DND-41 (cell line): ENCODE data around the gene PHETA2.

Experiments used
- ATAC-seq: fragments of 200-7000 bp; cut with Tn5 transposase; 3 replicates; pipeline ENCODE4 v1.9.1; 2021; ENCODE audit warnings: low read depth; ENCODE audit not compliant: insufficient read depth
- DNase-seq: peaks from one replicate; pipeline ENCODE4 v3.0.0-alpha.2; 2020
- H2AFZ ChIP-seq: 2 replicates; pipeline ENCODE4 v1.6.0; 2012; ENCODE audit warnings: low read depth, low read length
- H3K27ac ChIP-seq: 2 replicates; pipeline ENCODE4 v1.5.1; 2012; ENCODE audit warnings: low read length, inconsistent platforms
- H3K27me3 ChIP-seq: fragments of 200-600 bp; sonication (generic); 2 replicates; pipeline ENCODE4 v1.6.0; 2012; ENCODE audit warnings: low read length, mild to moderate bottlenecking, inconsistent platforms; ENCODE audit not compliant: insufficient read depth, poor library complexity
- H3K36me3 ChIP-seq: 2 replicates; pipeline ENCODE4 v1.5.1; 2012; ENCODE audit warnings: low read length, inconsistent platforms; ENCODE audit not compliant: insufficient read depth
- H3K4me1 ChIP-seq: 2 replicates; pipeline ENCODE4 v1.5.1; 2012; ENCODE audit warnings: mild to moderate bottlenecking, low read length; ENCODE audit not compliant: insufficient read depth
- H3K4me2 ChIP-seq: 2 replicates; pipeline ENCODE4 v1.6.0; 2012; ENCODE audit warnings: mild to moderate bottlenecking, moderate library complexity, low read length, inconsistent platforms; ENCODE audit not compliant: insufficient read depth
- H3K4me3 ChIP-seq, 2 experiments: fragments of 200-600 bp in 1 of 2; shearing (Covaris generic) in 1 of 2; 2 replicates each; pipeline ENCODE4 v1.5.1; 2012 to 2016; ENCODE audit warnings: inconsistent platforms in 2 of 2, low read length in 2 of 2, mild to moderate bottlenecking in 2 of 2, low read depth in 1 of 2, moderate library complexity in 1 of 2
- H3K79me2 ChIP-seq: 2 replicates; pipeline ENCODE4 v1.6.0; 2012; ENCODE audit warnings: low read length, inconsistent platforms; ENCODE audit not compliant: insufficient read depth
- H3K9ac ChIP-seq: 2 replicates; pipeline ENCODE4 v1.6.0; 2012; ENCODE audit warnings: low read depth, mild to moderate bottlenecking, inconsistent platforms, low read length, moderate library complexity
- H3K9me3 ChIP-seq: 2 replicates; pipeline ENCODE4 v1.5.1; 2012; ENCODE audit warnings: low read length, moderate library complexity, mild to moderate bottlenecking, inconsistent platforms; ENCODE audit not compliant: insufficient read depth, severe bottlenecking
- H4K20me1 ChIP-seq: 2 replicates; pipeline ENCODE4 v1.6.0; 2012; ENCODE audit warnings: low read length; ENCODE audit not compliant: insufficient read depth
- CTCF ChIP-seq: IDR thresholded peaks from 2 replicates; pipeline ENCODE4 v1.5.1; 2012; ENCODE audit warnings: borderline replicate concordance, low read length, moderate library complexity, mild to moderate bottlenecking; ENCODE audit not compliant: poor library complexity, severe bottlenecking; ENCODE audit errors: extremely low read depth
- EZH2 ChIP-seq: IDR thresholded peaks from 3 replicates; pipeline ENCODE4 v1.6.1; 2012; ENCODE audit warnings: borderline replicate concordance, low read depth, mild to moderate bottlenecking, moderate library complexity, low read length, inconsistent platforms; ENCODE audit not compliant: severe bottlenecking

Gene PHETA2

GRCh38 chr22:42083119-42083518, 9.1 kb downstream of the PHETA2 start:
- TF ChIP-seq CTCF (no peak), EZH2 (no peak)
- peaks cover 56% of the 10 kb centered on the region for H3K36me3 ChIP-seq
- ATAC-seq (no peak), DNase-seq (no peak)
- no peaks in the 10 kb centered on the region for H3K27me3 ChIP-seq
- H3K4me1 ChIP-seq: peaks cover 30% of the 10 kb centered on the region
- peaks cover 5% of the 10 kb centered on the region; the same call in 1 of the 2 replicates for H4K20me1 ChIP-seq
- no peak overlapping the region for H3K4me3 ChIP-seq
- no peak overlapping the region for H3K27ac ChIP-seq
- H3K9me3 ChIP-seq: no peaks in the 10 kb centered on the region
- peaks cover 61% of the 10 kb centered on the region for H3K79me2 ChIP-seq
- H2AFZ ChIP-seq: no peak overlapping the region
- no peak overlapping the region for H3K4me2 ChIP-seq
- H3K9ac ChIP-seq: no peak overlapping the region

GRCh38 chr22:42084874-42085273, 10.8 kb downstream of the PHETA2 start:
- H3K27ac ChIP-seq: no peak overlapping the region
- DNase-seq (no peak), ATAC-seq (no peak)
- no peak overlapping the region for H3K4me3 ChIP-seq
- peaks cover 32% of the 10 kb centered on the region for H3K4me1 ChIP-seq
- peaks cover 68% of the 10 kb centered on the region for H3K36me3 ChIP-seq
- H3K79me2 ChIP-seq: peaks cover 73% of the 10 kb centered on the region
- no peak overlapping the region for H3K9ac ChIP-seq
- H3K9me3 ChIP-seq: no peaks in the 10 kb centered on the region
- TF ChIP-seq EZH2 (no peak), CTCF (no peak)
- H3K4me2 ChIP-seq: no peak overlapping the region
- peaks cover 13% of the 10 kb centered on the region; the same call in 1 of the 2 replicates for H4K20me1 ChIP-seq
- H2AFZ ChIP-seq: no peak overlapping the region
- no peaks in the 10 kb centered on the region for H3K27me3 ChIP-seq

- Histone ChIP-seq H3K36me3 (peaks cover 68% of the 10 kb centered on the region), H3K4me2 (no peak overlapping the region), H3K4me1 (peaks cover 27% of the 10 kb centered on the region), H3K27ac (no peak overlapping the region), H2AFZ (no peak overlapping the region), H4K20me1 (peaks cover 13% of the 10 kb centered on the region; the same call in 1 of the 2 replicates), H3K9me3 (no peaks in the 10 kb centered on the region), H3K27me3 (no peaks in the 10 kb centered on the region), H3K4me3 (no peak overlapping the region), H3K9ac (no peak overlapping the region), H3K79me2 (peaks cover 67% of the 10 kb centered on the region)
- no peak for ATAC-seq
- no peak for DNase-seq
- TF ChIP-seq CTCF: no peak
- no peak for TF ChIP-seq EZH2
Observed at GRCh38 chr22:42086051-42086450, 12.0 kb downstream of the PHETA2 start.
